ENCODE results near the gene KRTAP12-4. TPM values are rescaled to one million over a fixed set of nuclear protein-coding genes. Genes with fewer than 3 reads are reported as not detected.

KRTAP12-4 gene
- total and polyA plus RNA-seq, 9 donors, result not detected

GRCh38 chr21:44653656-44654575 lies 543 bp downstream of the KRTAP12-4 start:
- no peaks in the 10 kb centered on the region for H3K36me3 ChIP-seq
- no peak for TF ChIP-seq CTCF (IDR thresholded peaks at IDR 0.05)
- no peak for TF ChIP-seq EP300 (IDR thresholded peaks at IDR 0.05)
- TF ChIP-seq POLR2A (IDR thresholded peaks at IDR 0.05), result no peak
- no peaks in the 10 kb centered on the region for H3K27me3 ChIP-seq
- H3K4me1 ChIP-seq (ENCODE audit: insufficient read depth), result no peaks in the 10 kb centered on the region
- WGBS, 3 donors, result 72 to 84% (median 79%) methylated on average over 17 of the region's 17 CpGs
- H3K27ac ChIP-seq, result no peak overlapping the region
- no peak for DNase-seq
- no peak overlapping the region for H3K4me3 ChIP-seq
- no peaks in the 10 kb centered on the region for H3K9me3 ChIP-seq
- intact Hi-C loops (cut with DNase I), result no loop called here

- DNase-seq, result no peak
- no peaks in the 10 kb centered on the region for H3K27me3 ChIP-seq
- WGBS, 3 donors, result 57 to 60% (median 60%) methylated on average over 14 of the region's 14 CpGs
- no peaks in the 10 kb centered on the region for H3K36me3 ChIP-seq
- TF ChIP-seq CTCF (IDR thresholded peaks at IDR 0.05), result no peak
- H3K27ac ChIP-seq, result no peak overlapping the region
- H3K4me1 ChIP-seq (ENCODE audit: insufficient read depth), result no peaks in the 10 kb centered on the region
- intact Hi-C loops (cut with DNase I), result no loop called here
- no peaks in the 10 kb centered on the region for H3K9me3 ChIP-seq
- no peak overlapping the region for H3K4me3 ChIP-seq
Observed at GRCh38 chr21:44653123-44653522, 1.3 kb downstream of the KRTAP12-4 start.

- H3K4me1 ChIP-seq (ENCODE audit: insufficient read depth), result no peaks in the 10 kb centered on the region
- H3K9me3 ChIP-seq, result no peaks in the 10 kb centered on the region
- H3K27me3 ChIP-seq, result no peaks in the 10 kb centered on the region
- no peak overlapping the region for H3K27ac ChIP-seq
- TF ChIP-seq EP300 (IDR thresholded peaks at IDR 0.05) (no peak), CTCF (IDR thresholded peaks at IDR 0.05) (no peak), POLR2A (IDR thresholded peaks at IDR 0.05) (no peak)
- no peak for DNase-seq
- intact Hi-C loops (cut with DNase I), result no loop called here
- WGBS, 3 donors, result 79 to 85% (median 83%) methylated on average over 12 of the region's 12 CpGs
- no peak overlapping the region for H3K4me3 ChIP-seq
- H3K36me3 ChIP-seq, result no peaks in the 10 kb centered on the region
Observed at GRCh38 chr21:44650973-44651675, 3.3 kb downstream of the KRTAP12-4 start.

GRCh38 chr21:44650265-44650972 lies 4.0 kb downstream of the KRTAP12-4 start:
- TF ChIP-seq CTCF (IDR thresholded peaks at IDR 0.05), result no peak
- TF ChIP-seq EP300 (IDR thresholded peaks at IDR 0.05), result no peak
- TF ChIP-seq POLR2A (IDR thresholded peaks at IDR 0.05), result no peak
- no peak overlapping the region for H3K27ac ChIP-seq
- intact Hi-C loops (cut with DNase I), result no loop called here
- H3K9me3 ChIP-seq, result no peaks in the 10 kb centered on the region
- WGBS, 3 donors, result 87 to 90% (median 89%) methylated on average over 20 of the region's 20 CpGs
- no peaks in the 10 kb centered on the region for H3K4me1 ChIP-seq (ENCODE audit: insufficient read depth)
- H3K27me3 ChIP-seq, result no peaks in the 10 kb centered on the region
- DNase-seq, result no peak
- H3K36me3 ChIP-seq, result no peaks in the 10 kb centered on the region
- H3K4me3 ChIP-seq, result no peak overlapping the region
